Activated naive CD4-positive, alpha-beta T cell treated with anti-CD3 and anti-CD28 coated beads, Interleukin-2, amount 10 ng/mL, durations not matched to agents 5 hours and 36 hours (primary cell): ENCODE data around the gene FOXM1. TPM values are rescaled to one million over a fixed set of nuclear protein-coding genes. Genes with fewer than 3 reads are reported as not detected.

Source experiments
- total RNA-seq, 2 experiments: library from RNA; stranded (reverse); gene quantifications; one replicate each; pipeline ENCODE4 v1.2.3, GENCODE V29; 2021

Gene FOXM1
- 10 to 100 TPM; 79.7 to 81.1 TPM for total RNA-seq

GRCh38 chr12:2877047-2877952 lies at the start of gene FOXM1, which contains the start of gene RHNO1:
FOXM1 (minus strand) TSS chr12:2877174; CDS start chr12:2874478, 2,696 bp downstream.
RHNO1 (plus strand) TSS chr12:2877223; CDS start chr12:2885367, 8,144 bp downstream.

DNA sequence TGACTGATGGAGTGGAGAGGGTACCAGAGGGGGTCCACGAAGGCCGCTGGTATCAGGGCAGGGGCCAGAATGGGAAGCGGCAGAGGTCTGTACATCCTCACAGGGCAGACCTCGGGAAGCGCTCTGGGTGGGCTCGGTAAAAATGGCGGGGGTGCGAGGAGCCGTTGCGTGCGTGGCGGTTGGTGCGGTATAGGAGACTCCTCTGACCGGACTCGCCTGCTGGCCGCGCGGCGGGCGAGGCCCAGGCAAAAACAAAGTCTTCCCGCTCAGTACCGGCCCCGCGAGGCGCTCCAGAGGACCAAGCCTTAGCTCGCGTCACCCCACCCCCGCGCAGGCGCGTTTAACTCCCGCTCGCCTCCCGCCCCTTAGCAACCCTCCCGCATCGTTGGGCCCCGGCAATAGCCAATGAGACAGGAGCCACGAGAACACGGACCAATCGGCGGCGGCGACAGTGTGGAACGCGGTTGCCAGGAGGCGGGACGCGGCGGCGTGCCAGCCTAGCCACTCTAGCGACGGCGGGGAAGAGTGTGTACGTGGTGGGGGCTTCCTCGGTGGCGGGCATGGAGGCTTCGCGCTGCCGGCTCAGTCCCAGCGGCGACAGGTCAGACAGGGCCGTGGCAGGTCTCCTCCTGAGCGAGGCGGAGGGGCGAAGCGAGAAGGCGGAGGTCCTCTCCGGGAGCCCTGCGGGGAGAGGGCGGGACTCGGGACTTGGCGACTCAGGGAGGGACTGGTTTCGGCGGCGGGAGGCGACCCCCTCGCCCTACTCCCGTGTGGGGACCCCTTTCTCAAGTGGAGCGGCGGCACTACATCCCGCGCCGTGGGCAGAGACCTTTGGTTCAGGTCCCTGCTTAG lies 13.6 kb upstream of the FOXM1 start, which contains the start of gene TULP3:
Gene TULP3, plus strand, starts transcription at position 504 of the 852 bp plus-strand sequence. Its CDS starts 57 bp downstream, at position 561.

DNA sequence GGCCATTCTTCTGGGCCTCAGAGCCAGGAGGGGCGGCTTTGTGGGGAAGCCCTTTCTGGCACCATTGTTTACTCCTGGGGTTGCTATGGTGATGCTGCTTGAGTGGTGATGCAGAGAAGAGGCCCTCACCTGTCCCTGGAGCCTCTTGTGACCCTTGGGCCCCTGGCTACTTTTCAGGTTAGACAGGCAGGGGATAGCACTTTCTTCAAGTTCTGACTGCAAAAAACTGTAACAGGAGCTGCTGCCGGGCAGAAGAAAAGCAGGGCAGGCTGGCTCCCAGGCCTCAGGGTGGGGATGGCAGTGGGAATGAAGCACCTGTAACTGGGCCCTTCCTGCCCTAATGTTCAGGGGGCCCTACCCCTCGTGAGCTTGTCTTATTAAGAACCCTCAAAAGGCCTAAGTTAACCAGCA lies 19.9 kb downstream of the FOXM1 start, which contains the start of gene TEX52:
Gene TEX52, minus strand, starts transcription at position 19 of the 411 bp plus-strand sequence. Its CDS starts 13 bp downstream, at position 6.

DNA sequence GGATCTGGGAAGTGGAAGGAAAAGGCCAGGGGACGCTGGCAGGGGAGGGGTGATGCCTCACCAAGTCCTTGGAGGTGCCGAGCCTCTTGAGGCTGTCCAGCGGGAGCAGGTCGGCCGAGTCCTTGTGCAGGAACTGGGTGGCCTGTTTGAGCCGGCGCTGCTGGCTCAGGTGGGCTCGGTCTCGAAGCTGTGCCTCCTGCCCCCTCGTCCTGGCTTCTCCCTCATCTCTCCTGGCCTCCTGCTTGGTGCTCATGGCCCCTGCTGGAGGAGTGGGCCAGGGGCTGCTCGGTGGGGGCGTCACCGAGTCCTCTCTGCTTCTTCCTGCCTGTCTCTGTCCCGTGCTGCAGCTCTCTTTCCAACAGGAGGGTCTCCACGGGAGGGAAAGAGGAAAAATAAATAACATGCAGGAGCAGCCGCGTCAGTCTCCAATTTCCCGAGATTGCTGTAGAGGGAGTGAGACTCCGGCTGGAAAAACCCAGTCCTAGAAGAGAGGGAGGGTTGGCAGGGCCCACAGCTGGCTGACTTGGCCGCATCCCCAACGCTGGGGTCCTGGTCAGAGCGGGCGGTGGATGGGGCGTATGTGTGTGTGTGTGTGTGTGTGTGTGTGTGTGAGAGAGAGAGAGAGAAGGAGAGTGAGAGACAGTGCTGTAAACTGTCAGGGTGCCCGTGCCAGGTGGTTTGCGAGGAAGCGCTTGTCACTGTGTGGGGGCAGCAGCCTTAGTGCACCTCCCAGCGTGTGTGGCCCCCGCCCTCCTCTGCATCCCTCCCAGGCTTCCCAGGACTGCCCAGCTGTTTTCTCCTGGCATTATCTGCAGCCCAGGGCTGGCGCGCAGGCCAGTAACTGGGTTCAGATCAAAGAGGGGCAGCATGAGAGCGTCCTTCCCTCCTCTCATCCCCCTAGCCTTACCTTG lies 42.1 kb downstream of the FOXM1 start, which contains the start of gene NRIP2:
Gene NRIP2, minus strand, starts transcription at position 455 of the 911 bp plus-strand sequence. Its CDS starts 52 bp downstream, at position 403.

GRCh38 chr12:2812290-2813213 lies 64.4 kb downstream of the FOXM1 start, which contains the start of gene ITFG2:
ITFG2 (plus strand) TSS chr12:2812668; CDS start chr12:2812761, 93 bp downstream.

Other genes with a start within 250 kb of the FOXM1 start
- 10 to 100 TPM; 56.1 to 56.6 TPM for gene FKBP4, start 82.2 kb downstream of the FOXM1 start, total RNA-seq
- 10 to 100 TPM; 48.9 to 54.6 TPM for gene ITFG2, start 64.5 kb downstream of the FOXM1 start, total RNA-seq
- not detected for gene NRIP2, start 42.1 kb downstream of the FOXM1 start, total RNA-seq
- gene TEX52, start 20.1 kb downstream of the FOXM1 start, total RNA-seq, result not detected
- 10 to 100 TPM; 66.0 to 66.4 TPM for gene RHNO1, start within 50 bp of the FOXM1 start, total RNA-seq
- 1 to 10 TPM; 8.4 to 9.3 TPM for gene TULP3, start 13.7 kb upstream of the FOXM1 start, total RNA-seq
- 1 to 10 TPM; 1.2 TPM for gene TEAD4, start 82.2 kb upstream of the FOXM1 start, total RNA-seq
- gene TSPAN9, start 200.2 kb upstream of the FOXM1 start, total RNA-seq, result under 1 TPM; 0.07 to 0.15 TPM